ENCODE data around the gene HHIP.
"Not testable (repeated sequence)": the region's sequence is repeated elsewhere in the genome, so short reads cannot be mapped to it uniquely, and the experiment has no call there.

HHIP gene

GRCh38 chr4:144740316-144740715 lies 94.4 kb downstream of the HHIP start:
- DNase-seq (ENCODE audit: low read depth in 1 of 2, low spot score in 1 of 2): no peak

- no peak for DNase-seq (ENCODE audit: low read depth in 1 of 2, low spot score in 1 of 2)
Observed at GRCh38 chr4:144748814-144749555, 103.0 kb downstream of the HHIP start.

GRCh38 chr4:144750348-144750747 lies 104.4 kb downstream of the HHIP start:
- DNase-seq (ENCODE audit: low read depth in 1 of 2, low spot score in 1 of 2): no peak

- DNase-seq (ENCODE audit: low read depth in 1 of 2, low spot score in 1 of 2): no peak
Observed at GRCh38 chr4:144754562-144755410, 108.8 kb downstream of the HHIP start.

- no peak for DNase-seq (ENCODE audit: low read depth in 1 of 2, low spot score in 1 of 2)
Observed at GRCh38 chr4:144757969-144758368, 112.0 kb downstream of the HHIP start.

- DNase-seq (ENCODE audit: low read depth in 1 of 2, low spot score in 1 of 2): not testable (repeated sequence)
Observed at GRCh38 chr4:144768809-144769208, 122.9 kb downstream of the HHIP start.

GRCh38 chr4:144778364-144778763 lies 132.4 kb downstream of the HHIP start:
- no peak for DNase-seq (ENCODE audit: low read depth in 1 of 2, low spot score in 1 of 2)

- no peak for DNase-seq (ENCODE audit: low read depth in 1 of 2, low spot score in 1 of 2)
Observed at GRCh38 chr4:144782345-144782744, 136.4 kb downstream of the HHIP start.

GRCh38 chr4:144785961-144786360 lies 140.0 kb downstream of the HHIP start:
- DNase-seq (ENCODE audit: low read depth in 1 of 2, low spot score in 1 of 2): no peak

GRCh38 chr4:144787365-144788258 lies 141.7 kb downstream of the HHIP start:
- DNase-seq (ENCODE audit: low read depth in 1 of 2, low spot score in 1 of 2): no peak

GRCh38 chr4:144788469-144788868 lies 142.5 kb downstream of the HHIP start:
- no peak for DNase-seq (ENCODE audit: low read depth in 1 of 2, low spot score in 1 of 2)

- DNase-seq (ENCODE audit: low read depth in 1 of 2, low spot score in 1 of 2): not testable (repeated sequence)
Observed at GRCh38 chr4:144791933-144792332, 146.0 kb downstream of the HHIP start.
